ENCODE measurements around the gene MERTK.

DNA sequence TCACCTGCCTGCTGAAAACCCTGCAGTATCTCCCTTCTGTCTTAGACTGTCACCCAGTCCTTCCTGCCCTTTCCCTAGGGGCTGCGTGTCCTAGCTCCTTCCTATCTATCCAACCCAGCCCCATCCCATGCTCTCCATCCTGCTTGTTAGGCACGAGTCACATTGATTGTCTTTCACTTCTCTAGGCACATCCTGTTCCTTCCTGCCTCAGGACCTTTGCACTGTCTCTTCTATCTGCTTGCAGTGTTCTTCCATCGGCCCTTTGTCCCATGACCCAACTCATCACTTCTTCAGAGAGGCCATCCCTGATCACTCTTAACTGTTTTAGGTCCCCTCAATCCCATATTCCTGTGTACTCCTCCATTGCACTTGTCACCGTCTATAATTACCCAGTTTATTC, 50.4 kb downstream of the MERTK start:
- TF ChIP-seq CTCF (IDR thresholded peaks at IDR 0.05) (no peak), POLR2A (IDR thresholded peaks at IDR 0.05) (no peak)

Measured in right lobe of liver (tissue), 4 donors.